HepG2 (cell line): ENCODE measurements around the gene DLEC1. TPM values are rescaled to one million over a fixed set of nuclear protein-coding genes. Genes with fewer than 3 reads are reported as not detected.

ENCODE experiments used
- ATAC-seq: fragments of 200-7000 bp; cut with Tn5 transposase; 3 replicates; pipeline ENCODE4 v1.9.1; 2020; ENCODE audit warnings: mild to moderate bottlenecking, moderate library complexity
- BruUV-seq: library from RNA; stranded (reverse); fragments of 400-500 nt; replicated peaks from 2 replicates; lab custom pipeline; 2021; lab: Mats Ljungman, UMichigan
- CTCF ChIA-PET: fragments of 300-600 bp; formaldehyde crosslinking; extraction: SDS; loops from one replicate; lab custom pipeline; 2021; ENCODE audit warnings: low total read pairs, inconsistent platforms, low intra/inter-chr PET ratio; lab: Yijun Ruan, JAX
- POLR2A ChIA-PET: fragments of 350-600 bp; sonication (Branson Sonifier 250); formaldehyde crosslinking; loops from one replicate; lab custom pipeline; 2020; ENCODE audit warnings: antibody characterized with exemption, inconsistent platforms; lab: Yijun Ruan, JAX
- DNase-seq: peaks from one replicate; pipeline ENCODE4 v3.0.0-alpha.2; 2015; ENCODE audit warnings: low spot score
- FAIRE-seq: peaks from 3 replicates; lab custom pipeline; 2011; peaks lifted over from hg19 to GRCh38; lab: Jason Lieb, UNC
- H2AFZ ChIP-seq: one replicate; pipeline ENCODE4 v1.6.1; 2011; ENCODE audit warnings: low read length, inconsistent platforms
- H3K27ac ChIP-seq: fragments of 300-600 bp; 3 replicates; pipeline ENCODE4 v1.8.0; 2011; ENCODE audit warnings: mixed run types, mild to moderate bottlenecking, mixed read lengths, low read length, inconsistent platforms; ENCODE audit not compliant: insufficient read depth; ENCODE audit errors: extremely low read length
- H3K27me3 ChIP-seq, 2 experiments: fragments of 200-600 bp in 1 of 2; 2 replicates in 1 of 2; 3 replicates in 1 of 2; pipeline versions ENCODE4 v1.6.0 to v1.8.0; 2011; ENCODE audit warnings: low read length in 2 of 2, mild to moderate bottlenecking in 2 of 2, moderate library complexity in 2 of 2, inconsistent platforms in 1 of 2; ENCODE audit not compliant: insufficient read depth in 2 of 2, control insufficient read depth in 1 of 2
- H3K36me3 ChIP-seq, 2 experiments: fragments of 200-600 bp in 1 of 2; replicated peaks in 1 of 2; 2 replicates in 1 of 2; 3 replicates in 1 of 2; pipeline versions ENCODE4 v1.5.1 to v1.8.0; 2011; ENCODE audit warnings: low read length in 2 of 2, inconsistent platforms in 1 of 2; ENCODE audit not compliant: insufficient read depth in 2 of 2, control insufficient read depth in 1 of 2
- H3K4me1 ChIP-seq: 2 replicates; pipeline ENCODE4 v1.5.1; 2012; ENCODE audit warnings: low read length, inconsistent platforms; ENCODE audit not compliant: insufficient read depth
- H3K4me2 ChIP-seq: 2 replicates; pipeline ENCODE4 v1.6.0; 2011; ENCODE audit warnings: low read depth, low read length, inconsistent platforms
- H3K4me3 ChIP-seq, 3 experiments: fragments of 200-600 bp in 1 of 3; sonication (generic), shearing (Covaris generic) in 1 of 3; replicated peaks in 1 of 3; 2 replicates each; pipeline ENCODE4 v1.5.1; 2011 to 2016; ENCODE audit warnings: low read length in 3 of 3, inconsistent platforms in 2 of 3, low read depth in 2 of 3, mild to moderate bottlenecking in 2 of 3, control low read depth in 1 of 3, mixed read lengths in 1 of 3; ENCODE audit not compliant: insufficient read depth in 1 of 3
- H3K79me2 ChIP-seq: one replicate; pipeline ENCODE4 v1.6.1; 2011; ENCODE audit warnings: low read length, inconsistent platforms; ENCODE audit not compliant: insufficient read depth
- H3K9ac ChIP-seq: 2 replicates; pipeline ENCODE4 v1.6.0; 2011; ENCODE audit warnings: mild to moderate bottlenecking, low read depth, low read length, inconsistent platforms; ENCODE audit not compliant: insufficient read depth
- H3K9me3 ChIP-seq: 2 replicates; pipeline ENCODE4 v1.5.1; 2012; ENCODE audit warnings: mild to moderate bottlenecking, low read length
- H4K20me1 ChIP-seq: 2 replicates; pipeline ENCODE4 v1.6.0; 2011; ENCODE audit warnings: inconsistent platforms, mild to moderate bottlenecking, low read length, moderate library complexity; ENCODE audit not compliant: insufficient read depth
- AKNA ChIP-seq: sonication (generic); formaldehyde crosslinking; IDR thresholded peaks from 2 replicates; pipeline ENCODE4 v1.4.0; 2020; ENCODE audit warnings: missing genetic modification reagents, borderline replicate concordance
- BRF2 ChIP-seq: sonication (generic); formaldehyde crosslinking; IDR thresholded peaks from 2 replicates; pipeline ENCODE4 v1.8.1; 2022; ENCODE audit warnings: mild to moderate bottlenecking, missing genetic modification reagents
- KAT2B ChIP-seq: fragments of 150-350 bp; IDR thresholded peaks from 2 replicates; pipeline ENCODE4 v1.6.1; 2014; ENCODE audit warnings: low read depth, low read length, borderline replicate concordance
- MAZ ChIP-seq, 2 experiments: sonication (generic) in 1 of 2; formaldehyde crosslinking in 1 of 2; IDR thresholded peaks; 2 replicates each; pipeline versions ENCODE4 v1.5.0 to v1.6.1; 2012 to 2020; ENCODE audit warnings: low read depth in 2 of 2, mild to moderate bottlenecking in 2 of 2, borderline replicate concordance in 1 of 2, improper control_type of control experiment in 1 of 2, low read length in 1 of 2, missing genetic modification reagents in 1 of 2, moderate library complexity in 1 of 2
- SMAD3 ChIP-seq: sonication (generic); formaldehyde crosslinking; IDR thresholded peaks from 2 replicates; pipeline ENCODE4 v1.4.0; 2020; ENCODE audit warnings: missing genetic modification reagents
- ZNF550 ChIP-seq: sonication (generic); formaldehyde crosslinking; IDR thresholded peaks from 2 replicates; pipeline ENCODE4 v1.4.0; 2020; ENCODE audit warnings: mild to moderate bottlenecking, missing genetic modification reagents, borderline replicate concordance
- WGBS: methylation state at CpG from one replicate; pipeline ENCODE4 v1.1.6; 2017; ENCODE audit warnings: low lambda C conversion rate; 5-methylcytosine and 5-hydroxymethylcytosine counted together
- in situ Hi-C: cut with HindIII; loops from 2 replicates; pipeline ENCODE4 v1.10.0; 2017; ENCODE audit warnings: low pct_unique_long_range_greater_than_20kb; ENCODE audit not compliant: extremely low pct_ligation_motif_present
- intact Hi-C: fragments of 100-400 bp; cut with micrococcal nuclease; formaldehyde crosslinking; loops from one replicate; pipeline ENCODE4 v1.10.0; 2022; ENCODE audit not compliant: unreplicated experiment
- polyA plus RNA-seq, 8 experiments: library from polyadenylated mRNA; depleted of rRNA in 3 of 8; stranded (reverse) in 7 of 8; unstranded in 1 of 8; fragments of >200 nt; fragmentation: Illumina TruSeq in 4 of 8; extraction: Trizol in 4 of 8; gene quantifications; 2 replicates each; pipeline versions ENCODE4 v1.2.1 to v1.2.3, GENCODE V29; 2011 to 2016; ENCODE audit warnings: low read depth in 4 of 8, missing spikeins in 1 of 8, mixed read lengths in 1 of 8; ENCODE audit not compliant: insufficient read depth in 1 of 8
- total RNA-seq, 5 experiments: library from RNA; depleted of rRNA; stranded (reverse); fragments of >200 nt; fragmentation: Illumina TruSeq; extraction: Trizol; gene quantifications; 2 replicates each; pipeline ENCODE4 v1.2.3, GENCODE V29; 2016; ENCODE audit warnings: low read depth in 1 of 5
- TF ChIP-seq, protein P1 (sequence below): sonication (generic); formaldehyde crosslinking; IDR thresholded peaks from 2 replicates; pipeline ENCODE4 v1.8.1; 2023; ENCODE audit warnings: missing genetic modification reagents, inconsistent platforms, borderline replicate concordance

The DLEC1 gene
- total and polyA plus RNA-seq, 2 of the 13 experiments (the other 11 are each of a cell fraction or from before 2014, with no cell fraction given): 0.09 TPM; not detected in 1

DNA sequence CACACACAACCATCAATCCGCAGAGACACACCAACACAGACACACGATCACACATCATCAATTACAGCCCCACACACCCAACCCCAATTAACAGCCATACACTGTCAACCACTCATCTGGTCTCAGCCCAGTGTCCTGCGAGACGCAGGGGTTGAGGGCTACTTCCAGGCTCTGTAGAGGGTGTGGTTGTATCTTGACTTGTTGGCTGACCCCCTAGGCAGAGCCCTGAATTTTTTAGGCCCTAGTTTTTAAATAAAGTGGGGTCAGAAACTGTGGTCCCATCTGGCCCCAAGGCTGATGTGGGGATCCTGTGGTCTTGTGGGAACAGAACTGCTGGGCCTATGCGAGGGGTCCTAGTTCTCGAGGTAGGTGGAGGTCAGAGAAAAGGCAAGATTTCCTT is 39.2 kb upstream of the DLEC1 start:
- H3K9ac ChIP-seq: no peak overlapping the region
- no peak for ATAC-seq
- H2AFZ ChIP-seq: no peak overlapping the region
- no peak overlapping the region for H3K4me2 ChIP-seq
- no peaks in the 10 kb centered on the region for H3K36me3 ChIP-seq
- DNase-seq: no peak
- H3K27ac ChIP-seq: no peak overlapping the region
- peaks cover 0 to 16% of the 10 kb centered on the region in 2 experiments; a peak in 2 of 5 replicates for H3K27me3 ChIP-seq
- intact Hi-C loops (loop anchor here (2.0 kb wide), 1 partner anchor 93 kb away; no protein-coding TSS in a partner anchor), in situ Hi-C loops (loop anchor here (5.0 kb wide), 1 partner anchor 143 kb away; no protein-coding TSS in a partner anchor)
- no peak overlapping the region for H3K4me3 ChIP-seq
- no peak for FAIRE-seq
- POLR2A ChIA-PET: no interaction called here
- H3K4me1 ChIP-seq: peaks cover 85% of the 10 kb centered on the region
- BruUV-seq: no TSS peak
- WGBS: 62% methylated on average over 6 of the region's 6 CpGs
- H3K79me2 ChIP-seq: no peaks in the 10 kb centered on the region
- H4K20me1 ChIP-seq: no peaks in the 10 kb centered on the region
- H3K9me3 ChIP-seq: no peaks in the 10 kb centered on the region
- CTCF ChIA-PET: no interaction called here
- TF ChIP-seq, protein P1, sequence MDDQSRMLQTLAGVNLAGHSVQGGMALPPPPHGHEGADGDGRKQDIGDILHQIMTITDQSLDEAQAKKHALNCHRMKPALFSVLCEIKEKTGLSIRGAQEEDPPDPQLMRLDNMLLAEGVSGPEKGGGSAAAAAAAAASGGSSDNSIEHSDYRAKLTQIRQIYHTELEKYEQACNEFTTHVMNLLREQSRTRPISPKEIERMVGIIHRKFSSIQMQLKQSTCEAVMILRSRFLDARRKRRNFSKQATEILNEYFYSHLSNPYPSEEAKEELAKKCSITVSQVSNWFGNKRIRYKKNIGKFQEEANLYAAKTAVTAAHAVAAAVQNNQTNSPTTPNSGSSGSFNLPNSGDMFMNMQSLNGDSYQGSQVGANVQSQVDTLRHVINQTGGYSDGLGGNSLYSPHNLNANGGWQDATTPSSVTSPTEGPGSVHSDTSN (CRISPR knock-in tag): no peak
- TF ChIP-seq BRF2 (CRISPR knock-in tag) (no peak), SMAD3 (CRISPR knock-in tag) (no peak), ZNF550 (CRISPR knock-in tag) (no peak), KAT2B (no peak), MAZ (IDR thresholded peaks at IDR 0.05; ENCODE audit: borderline replicate concordance, low read depth, low read length) (no peak), MAZ (CRISPR knock-in tag; IDR thresholded peaks at IDR 0.05; ENCODE audit: low read depth) (no peak), AKNA (no peak)
